Astrocyte (in vitro differentiated cells and primary cell): ENCODE measurements around the gene GFOD1. TPM values are rescaled to one million over a fixed set of nuclear protein-coding genes. Genes with fewer than 3 reads are reported as not detected.

ENCODE experiments used
- DNase-seq: peaks from one replicate; pipeline ENCODE4 v3.0.0-alpha.2; 2010; ENCODE audit warnings: low read depth
- FAIRE-seq: peaks from 2 replicates; lab custom pipeline; 2011; peaks lifted over from hg19 to GRCh38; lab: Jason Lieb, UNC
- H2AFZ ChIP-seq: 2 replicates; pipeline ENCODE4 v1.6.0; 2012; ENCODE audit warnings: low read depth, low read length, inconsistent platforms
- H3K27ac ChIP-seq: 2 replicates; pipeline ENCODE4 v1.5.1; 2011; ENCODE audit warnings: low read depth, low read length, inconsistent platforms
- H3K27me3 ChIP-seq: 2 replicates; pipeline ENCODE4 v1.6.0; 2011; ENCODE audit warnings: low read length, inconsistent platforms; ENCODE audit not compliant: insufficient read depth
- H3K36me3 ChIP-seq: 2 replicates; pipeline ENCODE4 v1.5.1; 2011; ENCODE audit warnings: low read length, inconsistent platforms; ENCODE audit not compliant: insufficient read depth
- H3K4me1 ChIP-seq: 2 replicates; pipeline ENCODE4 v1.5.1; 2011; ENCODE audit warnings: low read length, inconsistent platforms; ENCODE audit not compliant: insufficient read depth
- H3K4me2 ChIP-seq: 2 replicates; pipeline ENCODE4 v1.6.0; 2012; ENCODE audit warnings: low read length, inconsistent platforms
- H3K4me3 ChIP-seq: 2 replicates; pipeline ENCODE4 v1.5.1; 2011; ENCODE audit warnings: low read depth, mild to moderate bottlenecking, low read length, inconsistent platforms; ENCODE audit not compliant: insufficient read depth
- H3K79me2 ChIP-seq: 2 replicates; pipeline ENCODE4 v1.6.0; 2012; ENCODE audit warnings: mild to moderate bottlenecking, low read length, inconsistent platforms; ENCODE audit not compliant: insufficient read depth
- H3K9ac ChIP-seq: 2 replicates; pipeline ENCODE4 v1.6.0; 2012; ENCODE audit warnings: mild to moderate bottlenecking, low read length, inconsistent platforms
- H3K9me3 ChIP-seq: 2 replicates; pipeline ENCODE4 v1.5.1; 2012; ENCODE audit warnings: low read depth, mild to moderate bottlenecking, low read length, inconsistent platforms; ENCODE audit not compliant: insufficient read depth
- H4K20me1 ChIP-seq: 2 replicates; pipeline ENCODE4 v1.6.0; 2012; ENCODE audit warnings: low read length, inconsistent platforms; ENCODE audit not compliant: insufficient read depth
- H3K27ac Mint-ChIP-seq: one replicate; pipeline ENCODE4 v1.8.0; 2021; ENCODE audit warnings: mild to moderate bottlenecking, mixed read lengths; ENCODE audit not compliant: unreplicated experiment
- H3K27me3 Mint-ChIP-seq: one replicate; pipeline ENCODE4 v1.8.0; 2021; ENCODE audit warnings: low read depth, mixed read lengths; ENCODE audit not compliant: unreplicated experiment
- H3K36me3 Mint-ChIP-seq: one replicate; pipeline ENCODE4 v1.8.0; 2021; ENCODE audit warnings: low read depth, mixed read lengths; ENCODE audit not compliant: unreplicated experiment
- H3K4me1 Mint-ChIP-seq: one replicate; pipeline ENCODE4 v1.8.0; 2021; ENCODE audit warnings: low read depth, mixed read lengths; ENCODE audit not compliant: unreplicated experiment
- H3K4me3 Mint-ChIP-seq: one replicate; pipeline ENCODE4 v1.8.0; 2021; ENCODE audit warnings: mild to moderate bottlenecking, moderate library complexity, mixed read lengths; ENCODE audit not compliant: unreplicated experiment
- H3K9me3 Mint-ChIP-seq: one replicate; pipeline ENCODE4 v1.8.0; 2021; ENCODE audit warnings: mild to moderate bottlenecking, mixed read lengths; ENCODE audit not compliant: unreplicated experiment
- EZH2 ChIP-seq: IDR thresholded peaks from 2 replicates; pipeline ENCODE4 v1.6.1; 2012; ENCODE audit warnings: mild to moderate bottlenecking, low read length, inconsistent platforms; ENCODE audit not compliant: insufficient read depth
- total RNA-seq: library from RNA; stranded (reverse); gene quantifications from 2 replicates; pipeline ENCODE4 v1.2.1, GENCODE V29; 2021
- TF ChIP-seq, protein P1 (sequence below): IDR thresholded peaks from 2 replicates; pipeline ENCODE4 v1.5.1; 2011; ENCODE audit warnings: low read depth, mild to moderate bottlenecking, inconsistent platforms, low read length, moderate library complexity; ENCODE audit not compliant: insufficient read depth

The GFOD1 gene
- total RNA-seq, 1 donor from 2014 or later = 10.8 TPM

- H2AFZ ChIP-seq = no peak overlapping the region
- TF ChIP-seq, protein P1, sequence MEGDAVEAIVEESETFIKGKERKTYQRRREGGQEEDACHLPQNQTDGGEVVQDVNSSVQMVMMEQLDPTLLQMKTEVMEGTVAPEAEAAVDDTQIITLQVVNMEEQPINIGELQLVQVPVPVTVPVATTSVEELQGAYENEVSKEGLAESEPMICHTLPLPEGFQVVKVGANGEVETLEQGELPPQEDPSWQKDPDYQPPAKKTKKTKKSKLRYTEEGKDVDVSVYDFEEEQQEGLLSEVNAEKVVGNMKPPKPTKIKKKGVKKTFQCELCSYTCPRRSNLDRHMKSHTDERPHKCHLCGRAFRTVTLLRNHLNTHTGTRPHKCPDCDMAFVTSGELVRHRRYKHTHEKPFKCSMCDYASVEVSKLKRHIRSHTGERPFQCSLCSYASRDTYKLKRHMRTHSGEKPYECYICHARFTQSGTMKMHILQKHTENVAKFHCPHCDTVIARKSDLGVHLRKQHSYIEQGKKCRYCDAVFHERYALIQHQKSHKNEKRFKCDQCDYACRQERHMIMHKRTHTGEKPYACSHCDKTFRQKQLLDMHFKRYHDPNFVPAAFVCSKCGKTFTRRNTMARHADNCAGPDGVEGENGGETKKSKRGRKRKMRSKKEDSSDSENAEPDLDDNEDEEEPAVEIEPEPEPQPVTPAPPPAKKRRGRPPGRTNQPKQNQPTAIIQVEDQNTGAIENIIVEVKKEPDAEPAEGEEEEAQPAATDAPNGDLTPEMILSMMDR = no peak
- TF ChIP-seq EZH2 = no peak
- H3K36me3 ChIP-seq = no peaks in the 10 kb centered on the region
- no peaks in the 10 kb centered on the region for H3K27me3 ChIP-seq
- H4K20me1 ChIP-seq = peaks cover 3% of the 10 kb centered on the region
- Mint-ChIP-seq H3K36me3 (no peaks in the 10 kb centered on the region), H3K4me3 (no peak overlapping the region), H3K9me3 (no peaks in the 10 kb centered on the region), H3K4me1 (peaks cover 6% of the 10 kb centered on the region), H3K27ac (no peak overlapping the region), H3K27me3 (no peaks in the 10 kb centered on the region)
- H3K9ac ChIP-seq = no peak overlapping the region
- DNase-seq (no peak), FAIRE-seq (no peak)
- no peak overlapping the region for H3K4me3 ChIP-seq
- H3K4me2 ChIP-seq = no peak overlapping the region
- H3K79me2 ChIP-seq = no peaks in the 10 kb centered on the region
- H3K4me1 ChIP-seq = peaks cover 3% of the 10 kb centered on the region
- H3K27ac ChIP-seq = no peak overlapping the region
- no peaks in the 10 kb centered on the region for H3K9me3 ChIP-seq
Measured at GRCh38 chr6:13436399-13437217, 50.8 kb downstream of the GFOD1 start.

GRCh38 chr6:13435477-13436246 is 51.7 kb downstream of the GFOD1 start:
- no peak for DNase-seq
- Histone ChIP-seq H3K27me3 (no peaks in the 10 kb centered on the region), H3K79me2 (no peaks in the 10 kb centered on the region), H3K27ac (no peak overlapping the region), H3K9me3 (no peaks in the 10 kb centered on the region), H3K4me3 (no peak overlapping the region), H2AFZ (no peak overlapping the region), H3K9ac (no peak overlapping the region), H3K36me3 (no peaks in the 10 kb centered on the region), H3K4me1 (peaks cover 5% of the 10 kb centered on the region), H4K20me1 (peaks cover 3% of the 10 kb centered on the region), H3K4me2 (no peak overlapping the region)
- FAIRE-seq = no peak
- Mint-ChIP-seq H3K9me3 (no peaks in the 10 kb centered on the region), H3K4me3 (no peak overlapping the region), H3K27ac (no peak overlapping the region), H3K36me3 (no peaks in the 10 kb centered on the region), H3K4me1 (peaks cover 9% of the 10 kb centered on the region), H3K27me3 (no peaks in the 10 kb centered on the region)
- TF ChIP-seq, protein P1 = no peak
- no peak for TF ChIP-seq EZH2
